ENCODE results near the gene CRLF1. TPM values are rescaled to one million over a fixed set of nuclear protein-coding genes. Genes with fewer than 3 reads are reported as not detected.
A peak's percentile ranks its signal among the peaks of the same experiment; 100 is the strongest.

CRLF1 gene
- total and polyA plus RNA-seq, 10 of the 15 experiments (the other 5 are each of a cell fraction or from before 2014, with no cell fraction given): 0.10 to 1.2 (median 0.49) TPM; not detected in 4

DNA sequence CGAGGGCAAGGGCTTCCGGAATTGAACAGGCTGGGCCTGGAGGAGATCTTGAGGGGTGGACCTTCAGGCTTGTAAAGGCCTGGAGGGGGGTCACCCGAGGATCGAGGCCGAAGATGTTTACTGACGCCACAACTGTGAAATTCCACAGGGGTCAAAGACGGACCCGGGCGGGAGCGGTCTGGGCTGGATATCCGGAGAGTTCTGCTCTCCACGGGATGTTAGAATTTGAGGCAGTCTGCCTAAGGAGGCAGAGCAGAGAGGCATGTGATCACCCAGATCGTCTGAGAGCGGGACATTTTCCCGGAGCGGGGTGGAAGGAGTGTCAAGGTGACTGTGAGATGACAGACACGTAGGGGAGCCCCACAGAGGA is 43.4 kb upstream of the CRLF1 start:
- Histone ChIP-seq H3K4me2 (ENCODE audit: control insufficient read depth, insufficient read depth) (peak overlapping the region; percentile 0; the same call in 1 of the 2 replicates), H3K27me3 (replicated peaks in 1 of 2; ENCODE audit: control insufficient read depth in 2 of 2, insufficient read depth in 2 of 2, low read length in 1 of 2) (no peaks in the 10 kb centered on the region), H2AFZ (ENCODE audit: control insufficient read depth, low read depth, low read length) (no peak overlapping the region), H3K27ac (ENCODE audit: control insufficient read depth, insufficient read depth) (no peak overlapping the region), H3K9me3 (replicated peaks; ENCODE audit: control insufficient read depth, insufficient read depth, low read length) (no peaks in the 10 kb centered on the region), H3K4me3 (no peak overlapping the region; the same call in 1 of the 2 replicates), H3K4me1 (ENCODE audit: control insufficient read depth, insufficient read depth, low read length) (peaks cover 18% of the 10 kb centered on the region), H3K9ac (ENCODE audit: control insufficient read depth, insufficient read depth, low read length) (no peak overlapping the region), H3K79me2 (ENCODE audit: control insufficient read depth, insufficient read depth, low read length) (no peaks in the 10 kb centered on the region; the same call in 1 of the 2 replicates), H4K20me1 (ENCODE audit: control insufficient read depth, insufficient read depth) (peaks cover 9% of the 10 kb centered on the region; the same call in 1 of the 2 replicates), H3K36me3 (ENCODE audit: control insufficient read depth in 2 of 2, insufficient read depth in 2 of 2, low read length in 1 of 2) (no peaks in the 10 kb centered on the region; a peak in 2 of 4 replicates)
- DNase-seq (ENCODE audit: low read depth, low spot score): no peak
- FAIRE-seq: no peak
- intact Hi-C loops (cut with micrococcal nuclease; ENCODE audit: unreplicated experiment) (no loop called here), in situ Hi-C loops (cut with MboI) (no loop called here)
- ChIA-PET SMC1A (ENCODE audit: uncharacterized antibody, unreplicated experiment) (no interaction called here), POLR2A (no interaction called here), CTCF (no interaction called here), RAD21 (ENCODE audit: unreplicated experiment) (no interaction called here)
- no peak for ATAC-seq
- 76% methylated on average over 17 of the region's 17 CpGs for WGBS (ENCODE audit: insufficient coverage, insufficient replicate concordance, low lambda C conversion rate, missing lambda C conversion rate)
- BruUV-seq (replicated peaks): no TSS peak
- TF ChIP-seq WRNIP1 (IDR thresholded peaks at IDR 0.05; ENCODE audit: borderline replicate concordance, low read depth, low read length) (no peak), KAT2A (conservative IDR thresholded peaks at IDR 0.05; ENCODE audit: control insufficient read depth, low read depth, low read length) (no peak), POLR2AphosphoS5 (IDR thresholded peaks at IDR 0.05; ENCODE audit: low read length) (no peak), RBBP5 (conservative IDR thresholded peaks at IDR 0.05) (no peak), CREM (IDR thresholded peaks at IDR 0.05; ENCODE audit: low read depth) (no peak), HDGF (IDR thresholded peaks at IDR 0.05) (no peak), IKZF2 (IDR thresholded peaks at IDR 0.05) (no peak), CBX5 (IDR thresholded peaks at IDR 0.05; ENCODE audit: low read depth) (no peak), NBN (IDR thresholded peaks at IDR 0.05) (no peak), BCL11A (IDR thresholded peaks at IDR 0.05; ENCODE audit: low read depth, low read length) (no peak), TBL1XR1 (IDR thresholded peaks at IDR 0.05; ENCODE audit: low read depth, low read length) (no peak)
- TF ChIP-seq, protein P1, sequence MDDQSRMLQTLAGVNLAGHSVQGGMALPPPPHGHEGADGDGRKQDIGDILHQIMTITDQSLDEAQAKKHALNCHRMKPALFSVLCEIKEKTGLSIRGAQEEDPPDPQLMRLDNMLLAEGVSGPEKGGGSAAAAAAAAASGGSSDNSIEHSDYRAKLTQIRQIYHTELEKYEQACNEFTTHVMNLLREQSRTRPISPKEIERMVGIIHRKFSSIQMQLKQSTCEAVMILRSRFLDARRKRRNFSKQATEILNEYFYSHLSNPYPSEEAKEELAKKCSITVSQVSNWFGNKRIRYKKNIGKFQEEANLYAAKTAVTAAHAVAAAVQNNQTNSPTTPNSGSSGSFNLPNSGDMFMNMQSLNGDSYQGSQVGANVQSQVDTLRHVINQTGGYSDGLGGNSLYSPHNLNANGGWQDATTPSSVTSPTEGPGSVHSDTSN (IDR thresholded peaks at IDR 0.05; ENCODE audit: insufficient replicate concordance, low read depth, low read length): no peak
- TF ChIP-seq, protein P2, sequence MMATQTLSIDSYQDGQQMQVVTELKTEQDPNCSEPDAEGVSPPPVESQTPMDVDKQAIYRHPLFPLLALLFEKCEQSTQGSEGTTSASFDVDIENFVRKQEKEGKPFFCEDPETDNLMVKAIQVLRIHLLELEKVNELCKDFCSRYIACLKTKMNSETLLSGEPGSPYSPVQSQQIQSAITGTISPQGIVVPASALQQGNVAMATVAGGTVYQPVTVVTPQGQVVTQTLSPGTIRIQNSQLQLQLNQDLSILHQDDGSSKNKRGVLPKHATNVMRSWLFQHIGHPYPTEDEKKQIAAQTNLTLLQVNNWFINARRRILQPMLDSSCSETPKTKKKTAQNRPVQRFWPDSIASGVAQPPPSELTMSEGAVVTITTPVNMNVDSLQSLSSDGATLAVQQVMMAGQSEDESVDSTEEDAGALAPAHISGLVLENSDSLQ (IDR thresholded peaks at IDR 0.05): no peak
- TF ChIP-seq, protein P3, sequence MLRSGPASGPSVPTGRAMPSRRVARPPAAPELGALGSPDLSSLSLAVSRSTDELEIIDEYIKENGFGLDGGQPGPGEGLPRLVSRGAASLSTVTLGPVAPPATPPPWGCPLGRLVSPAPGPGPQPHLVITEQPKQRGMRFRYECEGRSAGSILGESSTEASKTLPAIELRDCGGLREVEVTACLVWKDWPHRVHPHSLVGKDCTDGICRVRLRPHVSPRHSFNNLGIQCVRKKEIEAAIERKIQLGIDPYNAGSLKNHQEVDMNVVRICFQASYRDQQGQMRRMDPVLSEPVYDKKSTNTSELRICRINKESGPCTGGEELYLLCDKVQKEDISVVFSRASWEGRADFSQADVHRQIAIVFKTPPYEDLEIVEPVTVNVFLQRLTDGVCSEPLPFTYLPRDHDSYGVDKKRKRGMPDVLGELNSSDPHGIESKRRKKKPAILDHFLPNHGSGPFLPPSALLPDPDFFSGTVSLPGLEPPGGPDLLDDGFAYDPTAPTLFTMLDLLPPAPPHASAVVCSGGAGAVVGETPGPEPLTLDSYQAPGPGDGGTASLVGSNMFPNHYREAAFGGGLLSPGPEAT (IDR thresholded peaks at IDR 0.05; ENCODE audit: low read depth): no peak
- TF ChIP-seq, protein P4, sequence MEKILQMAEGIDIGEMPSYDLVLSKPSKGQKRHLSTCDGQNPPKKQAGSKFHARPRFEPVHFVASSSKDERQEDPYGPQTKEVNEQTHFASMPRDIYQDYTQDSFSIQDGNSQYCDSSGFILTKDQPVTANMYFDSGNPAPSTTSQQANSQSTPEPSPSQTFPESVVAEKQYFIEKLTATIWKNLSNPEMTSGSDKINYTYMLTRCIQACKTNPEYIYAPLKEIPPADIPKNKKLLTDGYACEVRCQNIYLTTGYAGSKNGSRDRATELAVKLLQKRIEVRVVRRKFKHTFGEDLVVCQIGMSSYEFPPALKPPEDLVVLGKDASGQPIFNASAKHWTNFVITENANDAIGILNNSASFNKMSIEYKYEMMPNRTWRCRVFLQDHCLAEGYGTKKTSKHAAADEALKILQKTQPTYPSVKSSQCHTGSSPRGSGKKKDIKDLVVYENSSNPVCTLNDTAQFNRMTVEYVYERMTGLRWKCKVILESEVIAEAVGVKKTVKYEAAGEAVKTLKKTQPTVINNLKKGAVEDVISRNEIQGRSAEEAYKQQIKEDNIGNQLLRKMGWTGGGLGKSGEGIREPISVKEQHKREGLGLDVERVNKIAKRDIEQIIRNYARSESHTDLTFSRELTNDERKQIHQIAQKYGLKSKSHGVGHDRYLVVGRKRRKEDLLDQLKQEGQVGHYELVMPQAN (conservative IDR thresholded peaks at IDR 0.05): no peak
- TF ChIP-seq, protein P5, sequence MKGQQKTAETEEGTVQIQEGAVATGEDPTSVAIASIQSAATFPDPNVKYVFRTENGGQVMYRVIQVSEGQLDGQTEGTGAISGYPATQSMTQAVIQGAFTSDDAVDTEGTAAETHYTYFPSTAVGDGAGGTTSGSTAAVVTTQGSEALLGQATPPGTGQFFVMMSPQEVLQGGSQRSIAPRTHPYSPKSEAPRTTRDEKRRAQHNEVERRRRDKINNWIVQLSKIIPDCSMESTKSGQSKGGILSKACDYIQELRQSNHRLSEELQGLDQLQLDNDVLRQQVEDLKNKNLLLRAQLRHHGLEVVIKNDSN (IDR thresholded peaks at IDR 0.05; ENCODE audit: borderline replicate concordance, extremely low read length, insufficient read depth, low read depth, low read length): no peak
